H9 (cell line): ENCODE data around the gene IMP3. TPM values are rescaled to one million over a fixed set of nuclear protein-coding genes. Genes with fewer than 3 reads are reported as not detected.
A peak's percentile ranks its signal among the peaks of the same experiment; 100 is the strongest.

Experiments used
- DNase-seq: peaks from one replicate; pipeline ENCODE4 v3.0.0-alpha.2; 2017
- H2AFZ ChIP-seq: one replicate; pipeline ENCODE4 v1.6.1; 2013; ENCODE audit warnings: mild to moderate bottlenecking, low read length, control low read depth, moderate library complexity
- H2AK5ac ChIP-seq: 2 replicates; pipeline ENCODE4 v1.6.1; 2013; ENCODE audit warnings: low read length, control low read depth, mixed read lengths; ENCODE audit not compliant: insufficient read length
- H2BK120ac ChIP-seq: one replicate; pipeline ENCODE4 v1.6.1; 2013; ENCODE audit warnings: low read depth, mild to moderate bottlenecking, low read length, control low read depth, inconsistent platforms; ENCODE audit not compliant: poor library complexity, severe bottlenecking
- H2BK12ac ChIP-seq: 2 replicates; pipeline ENCODE4 v1.6.1; 2013; ENCODE audit warnings: low read length, control low read depth, mixed read lengths, low read depth; ENCODE audit not compliant: insufficient read length
- H2BK15ac ChIP-seq: 2 replicates; pipeline ENCODE4 v1.6.1; 2013; ENCODE audit warnings: low read depth, low read length, control low read depth
- H2BK20ac ChIP-seq: one replicate; pipeline ENCODE4 v1.6.1; 2013; ENCODE audit warnings: low read depth, mild to moderate bottlenecking, low read length, control low read depth, inconsistent platforms; ENCODE audit not compliant: poor library complexity, severe bottlenecking
- H2BK5ac ChIP-seq: 2 replicates; pipeline ENCODE4 v1.6.1; 2013; ENCODE audit warnings: low read length, control low read depth, mixed read lengths; ENCODE audit not compliant: insufficient read length
- H3K14ac ChIP-seq: 2 replicates; pipeline ENCODE4 v1.6.1; 2013; ENCODE audit warnings: low read length, control low read depth; ENCODE audit not compliant: insufficient read depth
- H3K18ac ChIP-seq: 2 replicates; pipeline ENCODE4 v1.6.1; 2013; ENCODE audit warnings: low read depth, mild to moderate bottlenecking, mixed read lengths, low read length, control low read depth; ENCODE audit not compliant: insufficient read length
- H3K23ac ChIP-seq: 2 replicates; pipeline ENCODE4 v1.6.1; 2013; ENCODE audit warnings: low read length, control low read depth, mixed read lengths, low read depth; ENCODE audit not compliant: insufficient read length
- H3K23me2 ChIP-seq: 2 replicates; pipeline ENCODE4 v1.6.1; 2013; ENCODE audit warnings: low read depth, mild to moderate bottlenecking, mixed read lengths, low read length, control low read depth; ENCODE audit not compliant: insufficient read length, poor library complexity, severe bottlenecking
- H3K27ac ChIP-seq: 2 replicates; pipeline ENCODE4 v1.5.1; 2013; ENCODE audit warnings: low read length, control low read depth, mixed read lengths, low read depth; ENCODE audit not compliant: insufficient read length
- H3K27me3 ChIP-seq: 2 replicates; pipeline ENCODE4 v1.6.1; 2013; ENCODE audit warnings: low read length, control low read depth, inconsistent platforms; ENCODE audit not compliant: insufficient read depth
- H3K4ac ChIP-seq: 2 replicates; pipeline ENCODE4 v1.6.1; 2013; ENCODE audit warnings: low read depth, mild to moderate bottlenecking, control low read depth, inconsistent platforms, low read length, moderate library complexity
- H3K4me1 ChIP-seq: 2 replicates; pipeline ENCODE4 v1.6.1; 2013; ENCODE audit warnings: low read length, control low read depth, inconsistent platforms; ENCODE audit not compliant: insufficient read depth
- H3K4me2 ChIP-seq: 2 replicates; pipeline ENCODE4 v1.6.1; 2013; ENCODE audit warnings: low read length, control low read depth, mixed read lengths; ENCODE audit not compliant: insufficient read length, insufficient read depth
- H3K56ac ChIP-seq: 2 replicates; pipeline ENCODE4 v1.6.1; 2013; ENCODE audit warnings: low read depth, mild to moderate bottlenecking, mixed read lengths, low read length, control low read depth; ENCODE audit not compliant: insufficient read length
- H3K79me1 ChIP-seq: 2 replicates; pipeline ENCODE4 v1.6.1; 2013; ENCODE audit warnings: low read depth, mild to moderate bottlenecking, moderate library complexity, low read length, control low read depth, inconsistent platforms; ENCODE audit not compliant: insufficient read depth, poor library complexity, severe bottlenecking
- H3K79me2 ChIP-seq: 2 replicates; pipeline ENCODE4 v1.6.1; 2013; ENCODE audit warnings: low read length, control low read depth, inconsistent platforms; ENCODE audit not compliant: insufficient read depth
- H3K9ac ChIP-seq: 2 replicates; pipeline ENCODE4 v1.6.1; 2013; ENCODE audit warnings: low read length, control low read depth, mixed read lengths; ENCODE audit not compliant: insufficient read length; ENCODE audit errors: extremely low read depth
- H3K9me3 ChIP-seq: one replicate; pipeline ENCODE4 v1.6.1; 2013; ENCODE audit warnings: low read depth, low read length, inconsistent platforms; ENCODE audit not compliant: control insufficient read depth
- H3T11ph ChIP-seq: one replicate; pipeline ENCODE4 v1.6.1; 2013; ENCODE audit warnings: mild to moderate bottlenecking, low read length, control low read depth, inconsistent platforms
- H4K20me1 ChIP-seq: one replicate; pipeline ENCODE4 v1.6.1; 2013; ENCODE audit not compliant: control insufficient read depth, insufficient read length, insufficient read depth
- H4K5ac ChIP-seq: 2 replicates; pipeline ENCODE4 v1.6.1; 2013; ENCODE audit warnings: low read depth, mild to moderate bottlenecking, mixed read lengths, low read length, control low read depth; ENCODE audit not compliant: insufficient read length
- H4K8ac ChIP-seq: replicated peaks from 2 replicates; pipeline ENCODE4 v1.6.1; 2013; ENCODE audit warnings: low read length, control low read depth, mixed read lengths, low read depth; ENCODE audit not compliant: insufficient read length
- H4K91ac ChIP-seq: 2 replicates; pipeline ENCODE4 v1.6.1; 2013; ENCODE audit warnings: low read depth, mild to moderate bottlenecking, moderate library complexity, mixed read lengths, low read length, control low read depth; ENCODE audit not compliant: insufficient read length
- H3K27ac Mint-ChIP-seq, 3 experiments: 2 replicates in 2 of 3; 3 replicates in 1 of 3; pipeline ENCODE4 v1.8.0; 2020 to 2021; ENCODE audit warnings: mixed read lengths in 3 of 3, mild to moderate bottlenecking in 1 of 3, moderate library complexity in 1 of 3
- H3K27me3 Mint-ChIP-seq: 2 replicates; pipeline ENCODE4 v1.8.0; 2021; ENCODE audit warnings: low read depth, mild to moderate bottlenecking, moderate library complexity, mixed read lengths
- H3K36me3 Mint-ChIP-seq, 3 experiments: 2 replicates in 2 of 3; 3 replicates in 1 of 3; pipeline ENCODE4 v1.8.0; 2020 to 2021; ENCODE audit warnings: low read depth in 3 of 3, mixed read lengths in 3 of 3; ENCODE audit not compliant: insufficient read depth in 1 of 3
- H3K4me1 Mint-ChIP-seq, 2 experiments: 2 replicates each; pipeline ENCODE4 v1.8.0; 2020; ENCODE audit warnings: mixed read lengths in 2 of 2
- H3K4me3 Mint-ChIP-seq, 2 experiments: 2 replicates in 1 of 2; 3 replicates in 1 of 2; pipeline ENCODE4 v1.8.0; 2020 to 2021; ENCODE audit warnings: mild to moderate bottlenecking in 2 of 2, mixed read lengths in 2 of 2, moderate library complexity in 1 of 2
- H3K9me3 Mint-ChIP-seq, 2 experiments: 2 replicates in 1 of 2; 3 replicates in 1 of 2; pipeline ENCODE4 v1.8.0; 2020; ENCODE audit warnings: mild to moderate bottlenecking in 2 of 2, mixed read lengths in 2 of 2, moderate library complexity in 1 of 2
- CTCF ChIP-seq: fragments of 200-600 bp; sonication (generic); conservative IDR thresholded peaks from 3 replicates; pipeline ENCODE4 v1.8.0; 2021; ENCODE audit warnings: antibody characterized with exemption, mild to moderate bottlenecking
- WGBS: extraction: QIAGEN DNeasy Blood & Tissue Kit; methylation state at CpG from one replicate; pipeline ENCODE4 v1.1.7; 2013; ENCODE audit warnings: missing lambda C conversion rate, low lambda C conversion rate, mixed read lengths; ENCODE audit not compliant: insufficient read length; ENCODE audit errors: extremely low coverage; 5-methylcytosine and 5-hydroxymethylcytosine counted together
- total RNA-seq: library from RNA; stranded (reverse); gene quantifications from 2 replicates; pipeline ENCODE4 v1.2.1, GENCODE V29; 2021

Gene IMP3
- total RNA-seq, 1 experiment from 2014 or later = 97.9 TPM

DNA sequence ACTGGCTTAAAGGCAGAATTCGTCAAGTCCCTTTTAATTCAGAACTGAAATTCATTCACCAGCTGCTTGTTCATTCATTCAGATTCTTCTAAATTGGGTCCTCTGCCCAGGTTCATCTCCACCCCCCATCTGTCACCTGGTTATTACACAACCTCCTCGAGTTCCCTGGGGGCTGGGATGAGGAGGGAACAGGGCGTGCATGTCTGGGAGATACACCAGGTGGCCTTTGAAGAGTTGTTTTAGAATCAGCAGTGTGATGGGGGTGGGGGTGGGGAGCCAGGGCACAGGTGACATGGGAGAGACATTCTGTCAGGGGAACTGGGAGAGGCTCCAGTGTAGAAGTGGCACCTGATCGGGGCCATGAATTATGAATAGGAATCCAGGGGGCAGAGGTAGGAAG, 15.9 kb upstream of the IMP3 start:
- Histone ChIP-seq H3K18ac (no peak overlapping the region), H3K4me2 (no peak overlapping the region), H2AK5ac (no peak overlapping the region), H2AFZ (no peak overlapping the region), H3K9ac (no peak overlapping the region), H4K91ac (no peak overlapping the region), H3K4ac (no peak overlapping the region), H3K79me2 (no peaks in the 10 kb centered on the region; the same call in 1 of the 2 replicates), H3T11ph (no peak overlapping the region), H3K23me2 (no peaks in the 10 kb centered on the region), H2BK120ac (no peak overlapping the region), H2BK20ac (no peak overlapping the region), H3K27me3 (no peaks in the 10 kb centered on the region), H2BK12ac (no peak overlapping the region), H3K14ac (no peak overlapping the region), H2BK5ac (no peak overlapping the region), H3K9me3 (no peaks in the 10 kb centered on the region), H3K23ac (no peak overlapping the region), H3K27ac (no peak overlapping the region), H4K20me1 (no peaks in the 10 kb centered on the region), H3K79me1 (no peaks in the 10 kb centered on the region), H3K56ac (no peak overlapping the region), H4K8ac (no peak overlapping the region), H3K4me1 (peaks cover 2% of the 10 kb centered on the region; the same call in 1 of the 2 replicates), H4K5ac (no peak overlapping the region), H2BK15ac (no peak overlapping the region)
- no peak for TF ChIP-seq CTCF
- no peak for DNase-seq
- H3K27me3 Mint-ChIP-seq = no peaks in the 10 kb centered on the region
- H3K9me3 Mint-ChIP-seq = no peaks in the 10 kb centered on the region
- WGBS = no CpG with 5 or more reads among the region's 4 CpGs
- no peak overlapping the region for H3K4me3 Mint-ChIP-seq
- H3K4me1 Mint-ChIP-seq = peaks cover 23 to 27% of the 10 kb centered on the region in 2 experiments
- H3K36me3 Mint-ChIP-seq = peaks cover 18 to 51% (median 35%) of the 10 kb centered on the region in 3 experiments
- H3K27ac Mint-ChIP-seq = peak overlapping the region in 2 of 3 experiments; percentile 48 to 64; a peak in 2 of 7 replicates
